Mesothelial cell of epicardium (in vitro differentiated cells): ENCODE data around the gene ABCC4. TPM values are rescaled to one million over a fixed set of nuclear protein-coding genes. Genes with fewer than 3 reads are reported as not detected.

Source experiments
- DNase-seq, 2 experiments: peaks; one replicate each; pipeline ENCODE4 v3.0.0; 2021; ENCODE audit warnings: low spot score in 2 of 2; ENCODE audit not compliant: unreplicated experiment in 2 of 2
- H3K27ac Mint-ChIP-seq: 2 replicates; pipeline ENCODE4 v1.8.0; 2021; ENCODE audit warnings: mixed read lengths
- H3K27me3 Mint-ChIP-seq: 2 replicates; pipeline ENCODE4 v1.8.0; 2021; ENCODE audit warnings: low read depth, mixed read lengths
- H3K36me3 Mint-ChIP-seq: 2 replicates; pipeline ENCODE4 v1.8.0; 2021; ENCODE audit warnings: mixed read lengths
- H3K4me1 Mint-ChIP-seq: 2 replicates; pipeline ENCODE4 v1.8.0; 2021; ENCODE audit warnings: mixed read lengths
- H3K4me3 Mint-ChIP-seq: 2 replicates; pipeline ENCODE4 v1.8.0; 2021; ENCODE audit warnings: mild to moderate bottlenecking, moderate library complexity, mixed read lengths
- H3K9me3 Mint-ChIP-seq: 2 replicates; pipeline ENCODE4 v1.8.0; 2021; ENCODE audit warnings: mixed read lengths
- total RNA-seq: library from RNA; stranded (reverse); gene quantifications from 3 replicates; pipeline ENCODE4 v1.2.1, GENCODE V29; 2021
- TF ChIP-seq, protein P1 (sequence below): fragments of 200-600 bp; sonication (generic); IDR thresholded peaks from one replicate; pipeline ENCODE4 v1.5.0; 2021; ENCODE audit warnings: antibody characterized with exemption; ENCODE audit not compliant: unreplicated experiment

ABCC4 gene
- total RNA-seq, 1 donor from 2014 or later: 7.7 TPM

GRCh38 chr13:94992036-94992960, 309.0 kb downstream of the ABCC4 start:
- Mint-ChIP-seq H3K4me1 (peaks cover 5% of the 10 kb centered on the region), H3K27me3 (peaks cover 44% of the 10 kb centered on the region), H3K36me3 (no peaks in the 10 kb centered on the region), H3K9me3 (no peaks in the 10 kb centered on the region), H3K4me3 (no peak overlapping the region), H3K27ac (no peak overlapping the region)
- TF ChIP-seq, protein P1, sequence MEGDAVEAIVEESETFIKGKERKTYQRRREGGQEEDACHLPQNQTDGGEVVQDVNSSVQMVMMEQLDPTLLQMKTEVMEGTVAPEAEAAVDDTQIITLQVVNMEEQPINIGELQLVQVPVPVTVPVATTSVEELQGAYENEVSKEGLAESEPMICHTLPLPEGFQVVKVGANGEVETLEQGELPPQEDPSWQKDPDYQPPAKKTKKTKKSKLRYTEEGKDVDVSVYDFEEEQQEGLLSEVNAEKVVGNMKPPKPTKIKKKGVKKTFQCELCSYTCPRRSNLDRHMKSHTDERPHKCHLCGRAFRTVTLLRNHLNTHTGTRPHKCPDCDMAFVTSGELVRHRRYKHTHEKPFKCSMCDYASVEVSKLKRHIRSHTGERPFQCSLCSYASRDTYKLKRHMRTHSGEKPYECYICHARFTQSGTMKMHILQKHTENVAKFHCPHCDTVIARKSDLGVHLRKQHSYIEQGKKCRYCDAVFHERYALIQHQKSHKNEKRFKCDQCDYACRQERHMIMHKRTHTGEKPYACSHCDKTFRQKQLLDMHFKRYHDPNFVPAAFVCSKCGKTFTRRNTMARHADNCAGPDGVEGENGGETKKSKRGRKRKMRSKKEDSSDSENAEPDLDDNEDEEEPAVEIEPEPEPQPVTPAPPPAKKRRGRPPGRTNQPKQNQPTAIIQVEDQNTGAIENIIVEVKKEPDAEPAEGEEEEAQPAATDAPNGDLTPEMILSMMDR: no peak
- DNase-seq: no peak

DNA sequence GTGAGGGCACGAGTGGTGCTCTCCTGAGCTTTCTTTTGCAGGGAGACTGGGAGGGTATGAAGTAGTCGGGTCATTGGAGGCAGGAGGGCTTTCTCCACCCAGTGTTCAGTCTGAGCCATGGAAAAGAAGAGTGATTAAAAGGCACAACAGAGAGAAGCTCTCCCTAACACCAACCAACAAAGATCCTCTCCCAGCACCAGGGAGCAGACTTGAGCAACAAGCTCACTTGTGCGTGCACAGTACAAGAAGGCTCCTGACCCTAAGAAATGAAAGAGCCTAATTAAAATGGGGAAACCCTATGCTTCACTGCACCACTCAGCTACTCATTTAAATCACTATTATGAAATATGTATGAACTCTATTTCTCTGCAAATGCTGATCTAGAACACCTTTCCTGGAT, 312.6 kb downstream of the ABCC4 start:
- H3K27ac Mint-ChIP-seq: no peak overlapping the region
- no peaks in the 10 kb centered on the region for H3K9me3 Mint-ChIP-seq
- no peak overlapping the region for H3K4me3 Mint-ChIP-seq
- no peaks in the 10 kb centered on the region for H3K36me3 Mint-ChIP-seq
- no peak for DNase-seq
- peaks cover 3% of the 10 kb centered on the region for H3K4me1 Mint-ChIP-seq
- H3K27me3 Mint-ChIP-seq: peaks cover 35% of the 10 kb centered on the region
- TF ChIP-seq, protein P1: no peak

DNA sequence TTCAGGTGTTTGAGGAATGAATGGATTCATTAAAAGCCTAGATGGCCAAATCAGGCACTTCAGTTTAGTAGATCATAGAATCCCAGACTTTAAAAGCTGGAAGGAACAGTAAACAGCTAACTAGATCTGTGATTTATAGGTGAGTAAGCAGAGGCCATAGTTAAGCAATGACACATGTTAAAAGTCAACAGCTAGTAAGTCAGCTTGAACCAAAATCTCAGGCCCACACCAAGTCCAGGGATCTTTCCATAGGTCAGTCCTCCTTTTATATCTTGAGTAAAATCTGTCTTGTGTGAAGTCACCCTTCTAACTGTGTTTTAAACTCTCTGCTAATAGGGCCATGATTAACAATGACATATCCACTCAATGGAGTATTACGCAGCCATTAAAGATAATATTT, 313.4 kb downstream of the ABCC4 start:
- no peak for DNase-seq
- H3K27ac Mint-ChIP-seq: no peak overlapping the region
- no peaks in the 10 kb centered on the region for H3K9me3 Mint-ChIP-seq
- H3K27me3 Mint-ChIP-seq: peaks cover 29% of the 10 kb centered on the region
- no peak overlapping the region for H3K4me3 Mint-ChIP-seq
- TF ChIP-seq, protein P1: no peak
- H3K36me3 Mint-ChIP-seq: no peaks in the 10 kb centered on the region
- H3K4me1 Mint-ChIP-seq: peaks cover 2% of the 10 kb centered on the region

- Mint-ChIP-seq H3K27me3 (peaks cover 27% of the 10 kb centered on the region), H3K9me3 (no peaks in the 10 kb centered on the region), H3K4me3 (no peak overlapping the region), H3K27ac (no peak overlapping the region), H3K4me1 (peaks cover 2% of the 10 kb centered on the region), H3K36me3 (no peaks in the 10 kb centered on the region)
- TF ChIP-seq, protein P1: no peak
- DNase-seq: no peak
Observed at GRCh38 chr13:94987081-94987480, 314.2 kb downstream of the ABCC4 start.

DNA sequence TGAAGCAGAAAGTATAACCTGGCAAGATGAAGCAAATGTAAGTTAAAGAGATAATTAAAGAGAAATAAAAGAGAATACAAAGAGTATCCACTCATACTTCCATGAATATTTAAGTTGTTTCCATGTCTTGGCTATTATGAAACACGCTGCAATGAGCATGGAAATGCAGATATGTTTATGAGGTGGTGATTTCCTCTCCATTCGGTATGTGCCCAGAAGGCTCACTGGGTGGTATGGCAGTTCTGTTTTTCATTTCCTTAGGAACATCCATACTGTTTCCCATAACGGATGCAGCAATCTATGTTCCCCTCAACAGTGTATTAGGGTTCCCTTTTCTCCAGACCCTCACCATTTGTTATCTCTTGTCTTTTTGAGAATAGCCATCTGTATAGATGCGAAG, 316.3 kb downstream of the ABCC4 start:
- Mint-ChIP-seq H3K27ac (no peak overlapping the region), H3K36me3 (no peaks in the 10 kb centered on the region), H3K4me3 (no peak overlapping the region), H3K4me1 (peaks cover 2% of the 10 kb centered on the region), H3K27me3 (peaks cover 16% of the 10 kb centered on the region), H3K9me3 (no peaks in the 10 kb centered on the region)
- DNase-seq: no peak
- TF ChIP-seq, protein P1: no peak
